Mucosa of stomach (tissue), 1 donor: ENCODE results near the gene RTP3.
"Not testable (repeated sequence)": the region's sequence is repeated elsewhere in the genome, so short reads cannot be mapped to it uniquely, and the experiment has no call there.

Experiments
- H3K27me3 ChIP-seq: one replicate; pipeline ENCODE4 v1.7.0; 2013; ENCODE audit warnings: mild to moderate bottlenecking, low read length; ENCODE audit not compliant: control insufficient read depth, insufficient read depth
- H3K36me3 ChIP-seq: one replicate; pipeline ENCODE4 v1.7.0; 2013; ENCODE audit warnings: low read length; ENCODE audit not compliant: control insufficient read depth, insufficient read depth
- H3K4me1 ChIP-seq: one replicate; pipeline ENCODE4 v1.7.0; 2013; ENCODE audit warnings: mild to moderate bottlenecking, low read length; ENCODE audit not compliant: control insufficient read depth, insufficient read depth
- H3K4me3 ChIP-seq: one replicate; pipeline ENCODE4 v1.7.0; 2013; ENCODE audit warnings: low read length
- H3K9ac ChIP-seq: one replicate; pipeline ENCODE4 v1.7.0; 2013; ENCODE audit warnings: mild to moderate bottlenecking, low read length, moderate library complexity
- H3K9me3 ChIP-seq: one replicate; pipeline ENCODE4 v1.7.0; 2013; ENCODE audit warnings: mild to moderate bottlenecking, low read length, moderate library complexity; ENCODE audit not compliant: control insufficient read depth
- donor health status: Pancreatic carcinoma.

RTP3 gene

DNA sequence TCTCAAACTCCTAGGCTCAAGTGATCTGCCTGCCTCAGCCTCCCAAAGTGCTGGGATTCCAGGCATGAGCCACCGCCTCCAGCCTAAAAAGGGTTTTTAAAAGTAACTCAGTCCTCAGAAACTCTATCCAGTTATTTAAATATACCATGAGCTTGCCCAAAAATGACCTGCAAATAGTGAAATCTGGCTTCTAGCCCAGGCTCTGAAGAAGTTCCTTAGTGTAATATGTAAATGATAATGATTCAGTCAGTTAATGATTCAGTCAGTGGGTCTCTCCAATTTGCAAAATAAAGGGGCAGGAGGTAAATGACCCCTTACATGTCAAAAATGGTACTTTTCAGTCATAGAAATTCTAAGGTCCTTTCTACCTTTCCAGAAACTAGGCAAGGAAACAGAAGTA, 39.5 kb downstream of the RTP3 start:
- Histone ChIP-seq H3K9me3 (no peaks in the 10 kb centered on the region), H3K4me3 (no peak overlapping the region), H3K4me1 (no peaks in the 10 kb centered on the region), H3K9ac (no peak overlapping the region), H3K36me3 (no peaks in the 10 kb centered on the region), H3K27me3 (no peaks in the 10 kb centered on the region)

GRCh38 chr3:46537779-46538178, 40.0 kb downstream of the RTP3 start:
- no peaks in the 10 kb centered on the region for H3K9me3 ChIP-seq
- H3K4me1 ChIP-seq, result no peaks in the 10 kb centered on the region
- no peaks in the 10 kb centered on the region for H3K36me3 ChIP-seq
- no peak overlapping the region for H3K4me3 ChIP-seq
- H3K9ac ChIP-seq, result no peak overlapping the region
- H3K27me3 ChIP-seq, result no peaks in the 10 kb centered on the region

- H3K9ac ChIP-seq, H3K4me1 ChIP-seq, H3K9me3 ChIP-seq, H3K4me3 ChIP-seq, H3K36me3 ChIP-seq, H3K27me3 ChIP-seq: not testable (repeated sequence)
These were observed 40.6 kb downstream of the RTP3 start for GRCh38 chr3:46538425-46538802.

- Histone ChIP-seq H3K27me3 (no peaks in the 10 kb centered on the region), H3K9ac (no peak overlapping the region), H3K9me3 (no peaks in the 10 kb centered on the region), H3K4me1 (no peaks in the 10 kb centered on the region), H3K4me3 (no peak overlapping the region), H3K36me3 (no peaks in the 10 kb centered on the region)
These were observed 41.1 kb downstream of the RTP3 start for GRCh38 chr3:46538803-46539442.

GRCh38 chr3:46539443-46540005, 41.7 kb downstream of the RTP3 start:
- Histone ChIP-seq H3K27me3 (no peaks in the 10 kb centered on the region), H3K9ac (no peak overlapping the region), H3K36me3 (no peaks in the 10 kb centered on the region), H3K4me3 (no peak overlapping the region), H3K9me3 (no peaks in the 10 kb centered on the region), H3K4me1 (no peaks in the 10 kb centered on the region)

- no peaks in the 10 kb centered on the region for H3K36me3 ChIP-seq
- no peak overlapping the region for H3K4me3 ChIP-seq
- no peak overlapping the region for H3K9ac ChIP-seq
- no peaks in the 10 kb centered on the region for H3K9me3 ChIP-seq
- no peaks in the 10 kb centered on the region for H3K27me3 ChIP-seq
- H3K4me1 ChIP-seq, result no peaks in the 10 kb centered on the region
These were observed 42.8 kb downstream of the RTP3 start for GRCh38 chr3:46540550-46540949.

DNA sequence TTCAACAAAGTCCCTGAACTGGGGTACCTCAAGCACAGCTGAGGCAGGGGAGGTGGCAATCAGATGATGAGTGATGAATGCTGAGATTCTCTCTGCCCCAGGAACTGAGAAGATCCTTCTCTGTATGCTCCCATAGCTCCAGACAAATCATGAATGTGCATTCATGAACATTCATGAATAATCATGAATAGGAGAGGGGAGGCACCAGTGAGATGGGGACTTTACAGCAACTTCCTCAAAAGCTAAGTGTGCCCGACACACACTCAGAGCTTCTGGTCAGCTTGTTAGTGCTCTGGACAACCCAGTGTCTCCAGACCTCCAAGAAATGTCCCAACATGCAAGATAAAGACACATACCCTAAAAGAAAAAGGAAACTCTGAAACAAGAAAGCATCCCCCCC, 44.1 kb downstream of the RTP3 start:
- Histone ChIP-seq H3K9me3 (no peaks in the 10 kb centered on the region), H3K4me3 (no peak overlapping the region), H3K9ac (no peak overlapping the region), H3K27me3 (no peaks in the 10 kb centered on the region), H3K36me3 (no peaks in the 10 kb centered on the region), H3K4me1 (no peaks in the 10 kb centered on the region)

- H3K27me3 ChIP-seq, result no peaks in the 10 kb centered on the region
- no peaks in the 10 kb centered on the region for H3K4me1 ChIP-seq
- no peak overlapping the region for H3K9ac ChIP-seq
- H3K4me3 ChIP-seq, result no peak overlapping the region
- H3K36me3 ChIP-seq, result no peaks in the 10 kb centered on the region
- no peaks in the 10 kb centered on the region for H3K9me3 ChIP-seq
These were observed 44.6 kb downstream of the RTP3 start for GRCh38 chr3:46542344-46542743.

- no peaks in the 10 kb centered on the region for H3K27me3 ChIP-seq
- H3K36me3 ChIP-seq, result no peaks in the 10 kb centered on the region
- H3K4me1 ChIP-seq, result no peaks in the 10 kb centered on the region
- no peak overlapping the region for H3K9ac ChIP-seq
- no peak overlapping the region for H3K4me3 ChIP-seq
- H3K9me3 ChIP-seq, result no peaks in the 10 kb centered on the region
These were observed 45.0 kb downstream of the RTP3 start for GRCh38 chr3:46542801-46543201.

DNA sequence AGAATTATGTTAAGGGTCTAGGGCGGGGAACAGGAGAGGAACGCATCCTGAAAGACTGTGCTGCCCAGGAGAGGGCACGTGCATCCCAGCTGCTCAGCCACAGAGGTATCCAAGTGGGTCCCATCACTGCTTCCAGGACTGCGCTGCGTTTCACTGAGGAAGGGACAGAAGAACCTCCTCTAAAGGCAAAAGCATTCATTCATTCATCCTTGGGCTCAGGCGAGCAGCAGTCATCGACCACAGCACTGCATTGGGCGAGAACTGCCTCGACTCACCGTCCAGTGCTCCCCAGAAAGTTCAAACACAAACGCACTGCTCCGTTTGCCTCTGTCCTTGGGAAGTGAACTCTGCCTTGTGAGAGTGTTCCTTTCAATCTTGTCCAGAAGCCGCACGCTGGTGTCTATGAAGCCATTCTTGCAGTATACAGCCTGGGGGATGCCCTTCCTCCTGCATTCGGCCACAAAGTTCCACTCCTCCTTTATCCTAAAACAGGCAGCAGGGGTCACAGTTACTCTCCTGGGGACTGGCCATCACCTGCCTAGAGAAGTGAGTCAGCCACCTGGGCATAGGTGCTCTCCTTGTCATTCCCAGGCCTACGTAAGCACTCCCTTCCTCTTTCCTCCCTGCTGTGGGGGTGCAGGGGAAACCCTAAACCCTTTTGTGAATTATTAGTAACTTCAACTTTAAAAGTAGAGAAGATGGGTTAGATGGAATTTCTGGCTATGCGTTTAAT, 47.2 kb downstream of the RTP3 start:
- no peaks in the 10 kb centered on the region for H3K4me1 ChIP-seq
- H3K36me3 ChIP-seq, result no peaks in the 10 kb centered on the region
- no peak overlapping the region for H3K4me3 ChIP-seq
- H3K9me3 ChIP-seq, result no peaks in the 10 kb centered on the region
- H3K27me3 ChIP-seq, result no peaks in the 10 kb centered on the region
- no peak overlapping the region for H3K9ac ChIP-seq

DNA sequence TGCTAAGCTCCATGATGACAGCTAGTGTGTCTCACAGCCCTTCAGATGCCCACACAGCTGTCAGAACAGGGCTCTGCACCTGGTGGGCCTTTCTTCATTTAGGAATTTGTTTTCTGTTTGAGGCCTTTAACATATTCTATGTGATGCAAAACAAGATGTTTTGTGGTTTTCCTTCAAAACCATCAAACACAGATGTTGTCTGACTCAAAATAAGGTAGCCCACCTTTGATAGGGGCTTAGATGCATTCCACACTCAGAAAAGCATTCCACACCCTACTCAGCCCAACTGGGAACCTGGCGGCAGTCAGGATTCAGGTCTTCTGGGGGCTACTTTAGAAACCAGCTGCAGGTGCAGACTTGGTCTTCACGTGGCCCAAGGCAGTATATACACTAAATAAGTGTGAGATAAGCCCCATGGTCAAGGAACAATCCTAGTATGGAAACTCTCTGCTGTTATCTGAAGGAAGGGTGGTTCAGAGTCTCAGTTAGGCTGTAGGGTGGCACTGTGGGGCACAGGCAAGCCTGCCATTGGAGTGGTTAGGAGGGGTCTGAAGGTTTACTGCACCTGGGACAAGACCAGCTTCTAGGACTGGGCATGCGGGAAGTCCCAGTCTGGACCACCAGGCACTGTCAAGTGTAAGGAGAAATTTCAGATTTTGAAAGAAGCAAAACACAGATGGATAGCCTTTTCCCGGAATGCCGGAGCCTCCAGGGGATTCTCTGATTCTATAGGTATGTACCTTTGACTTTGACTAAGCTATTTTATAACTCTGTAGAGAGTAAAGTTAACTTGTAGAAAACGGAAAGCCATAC, 48.2 kb downstream of the RTP3 start:
- H3K4me3 ChIP-seq, result no peak overlapping the region
- no peaks in the 10 kb centered on the region for H3K4me1 ChIP-seq
- no peaks in the 10 kb centered on the region for H3K27me3 ChIP-seq
- no peaks in the 10 kb centered on the region for H3K9me3 ChIP-seq
- H3K36me3 ChIP-seq, result no peaks in the 10 kb centered on the region
- no peak overlapping the region for H3K9ac ChIP-seq

DNA sequence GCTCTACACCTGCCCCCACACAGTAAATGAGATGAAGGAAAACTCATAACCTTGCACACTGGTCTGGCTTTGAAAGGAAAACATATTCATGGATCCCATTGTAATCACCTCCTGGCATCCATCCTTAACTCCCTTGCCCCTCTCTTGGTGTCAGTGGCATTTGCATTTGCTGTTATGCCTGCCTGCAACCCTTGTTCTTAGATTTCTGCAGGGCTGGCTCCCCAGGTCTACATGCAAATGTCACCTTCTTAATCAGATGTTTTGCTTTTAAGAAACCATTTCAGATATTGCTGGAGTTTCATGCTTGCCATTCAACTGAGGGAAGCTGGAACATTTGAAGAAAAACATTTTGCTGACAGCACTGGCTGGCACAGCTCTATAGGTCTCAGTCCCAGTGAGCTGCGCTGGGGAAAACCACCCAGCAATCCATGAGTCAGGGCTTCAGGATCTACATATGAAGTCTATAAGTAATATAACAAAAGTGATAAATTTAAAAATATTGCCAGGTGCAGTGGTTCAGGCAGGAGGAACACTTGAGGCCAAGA, 49.2 kb downstream of the RTP3 start:
- Histone ChIP-seq H3K9ac (no peak overlapping the region), H3K36me3 (no peaks in the 10 kb centered on the region), H3K9me3 (no peaks in the 10 kb centered on the region), H3K4me1 (no peaks in the 10 kb centered on the region), H3K27me3 (no peaks in the 10 kb centered on the region), H3K4me3 (no peak overlapping the region)
